KMS-11 (cell line): Measurements from ENCODE around the gene FUT4.

Source experiments
- H2AFZ ChIP-seq: fragments of 200-600 bp; sonication (generic); 2 replicates; pipeline ENCODE4 v1.6.1; 2016; ENCODE audit warnings: antibody characterized with exemption, mixed run types, low read depth
- H3K27ac ChIP-seq: fragments of 200-600 bp; sonication (generic); 2 replicates; pipeline ENCODE4 v1.6.1; 2016; ENCODE audit warnings: mild to moderate bottlenecking, mixed run types
- H3K27me3 ChIP-seq: fragments of 200-600 bp; sonication (generic); 2 replicates; pipeline ENCODE4 v1.6.1; 2017; ENCODE audit warnings: mild to moderate bottlenecking, low read depth, mixed run types, moderate library complexity; ENCODE audit not compliant: insufficient read depth
- H3K36me3 ChIP-seq: fragments of 200-600 bp; sonication (generic); 2 replicates; pipeline ENCODE4 v1.6.1; 2017; ENCODE audit warnings: mild to moderate bottlenecking, mixed run types; ENCODE audit not compliant: insufficient read depth
- H3K4me1 ChIP-seq: fragments of 200-600 bp; sonication (generic); 2 replicates; pipeline ENCODE4 v1.6.1; 2016; ENCODE audit warnings: mild to moderate bottlenecking, low read depth, mixed run types; ENCODE audit not compliant: poor library complexity, severe bottlenecking
- H3K4me2 ChIP-seq: fragments of 200-600 bp; sonication (generic); 2 replicates; pipeline ENCODE4 v1.7.0; 2016; ENCODE audit warnings: mild to moderate bottlenecking, mixed run types
- H3K4me3 ChIP-seq: fragments of 200-600 bp; sonication (generic); IDR thresholded peaks from 2 replicates; pipeline ENCODE4 v1.6.1; 2017; ENCODE audit warnings: low read depth, low read length, mixed read lengths; ENCODE audit not compliant: insufficient read depth
- H3K79me2 ChIP-seq: fragments of 200-600 bp; sonication (generic); 2 replicates; pipeline ENCODE4 v1.6.1; 2016; ENCODE audit warnings: low read depth, mixed run types; ENCODE audit not compliant: insufficient read depth
- H3K9ac ChIP-seq: fragments of 200-600 bp; sonication (generic); 2 replicates; pipeline ENCODE4 v1.6.1; 2016; ENCODE audit warnings: mild to moderate bottlenecking, mixed run types
- H4K20me1 ChIP-seq: fragments of 200-600 bp; sonication (generic); 2 replicates; pipeline ENCODE4 v1.6.1; 2016; ENCODE audit warnings: mild to moderate bottlenecking, mixed run types; ENCODE audit not compliant: insufficient read depth
- CTCF ChIP-seq: fragments of 200-600 bp; sonication (generic); conservative IDR thresholded peaks from 2 replicates; pipeline ENCODE4 v1.6.1; 2017; ENCODE audit warnings: low read depth, mild to moderate bottlenecking, antibody characterized with exemption, low read length, moderate library complexity, mixed read lengths

FUT4 gene

GRCh38 chr11:94521684-94522083 is 22.0 kb upstream of the FUT4 start:
- Histone ChIP-seq H3K36me3 (no peaks in the 10 kb centered on the region), H4K20me1 (no peaks in the 10 kb centered on the region), H3K27me3 (no peaks in the 10 kb centered on the region), H3K4me1 (peaks cover 11% of the 10 kb centered on the region), H3K79me2 (no peaks in the 10 kb centered on the region), H2AFZ (no peak overlapping the region), H3K4me2 (no peak overlapping the region), H3K27ac (no peak overlapping the region), H3K9ac (no peak overlapping the region), H3K4me3 (no peak overlapping the region)
- TF ChIP-seq CTCF = no peak

GRCh38 chr11:94524341-94524740 is 19.4 kb upstream of the FUT4 start:
- no peak overlapping the region for H2AFZ ChIP-seq
- no peak overlapping the region for H3K4me2 ChIP-seq
- no peak overlapping the region for H3K27ac ChIP-seq
- H4K20me1 ChIP-seq = no peaks in the 10 kb centered on the region
- H3K4me1 ChIP-seq = peaks cover 11% of the 10 kb centered on the region
- no peaks in the 10 kb centered on the region for H3K79me2 ChIP-seq
- no peak overlapping the region for H3K9ac ChIP-seq
- H3K4me3 ChIP-seq = no peak overlapping the region
- no peaks in the 10 kb centered on the region for H3K27me3 ChIP-seq
- TF ChIP-seq CTCF = no peak
- no peaks in the 10 kb centered on the region for H3K36me3 ChIP-seq

GRCh38 chr11:94525546-94526324 is 18.0 kb upstream of the FUT4 start:
- no peaks in the 10 kb centered on the region for H3K27me3 ChIP-seq
- no peak overlapping the region for H3K27ac ChIP-seq
- H3K36me3 ChIP-seq = no peaks in the 10 kb centered on the region
- H3K4me3 ChIP-seq = no peak overlapping the region
- no peak overlapping the region for H3K4me2 ChIP-seq
- H4K20me1 ChIP-seq = no peaks in the 10 kb centered on the region
- no peak overlapping the region for H2AFZ ChIP-seq
- H3K79me2 ChIP-seq = no peaks in the 10 kb centered on the region
- no peak overlapping the region for H3K9ac ChIP-seq
- TF ChIP-seq CTCF = no peak
- peaks cover 11% of the 10 kb centered on the region for H3K4me1 ChIP-seq

- Histone ChIP-seq H3K79me2 (no peaks in the 10 kb centered on the region), H3K36me3 (no peaks in the 10 kb centered on the region), H3K4me2 (no peak overlapping the region)
These were observed 16.9 kb upstream of the FUT4 start for GRCh38 chr11:94526645-94527438.

More at GRCh38 chr11:94526645-94527438, 16.9 kb upstream of the FUT4 start:
- Histone ChIP-seq H2AFZ (no peak overlapping the region), H3K27me3 (no peaks in the 10 kb centered on the region), H3K27ac (no peak overlapping the region), H3K4me1 (peaks cover 11% of the 10 kb centered on the region), H3K9ac (no peak overlapping the region), H3K4me3 (no peak overlapping the region), H4K20me1 (no peaks in the 10 kb centered on the region)
- no peak for TF ChIP-seq CTCF
